ENCODE results near the gene ATF7IP.

ATF7IP gene

GRCh38 chr12:14473707-14474287 lies 108.3 kb downstream of the ATF7IP start:
- no peak for DNase-seq

- no peak for DNase-seq
These were observed 113.5 kb downstream of the ATF7IP start for GRCh38 chr12:14479004-14479403.

DNA sequence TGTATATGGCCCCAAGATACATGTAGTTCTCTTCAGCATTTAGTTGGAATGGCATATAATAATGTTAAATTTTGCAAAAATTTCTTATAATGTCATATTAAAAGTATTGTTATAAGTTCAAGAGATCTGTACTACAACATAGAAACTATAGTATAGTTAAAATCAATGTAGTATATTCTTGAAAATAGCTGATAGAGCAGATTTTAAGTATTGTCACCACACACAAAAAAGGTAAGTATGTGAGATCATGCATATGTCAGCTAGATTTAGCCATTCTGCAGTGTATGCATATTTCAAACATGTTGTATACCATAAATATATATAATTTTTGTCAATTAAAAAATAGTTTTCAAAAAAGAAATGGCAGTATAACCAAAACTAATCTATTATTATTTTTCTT lies 115.7 kb downstream of the ATF7IP start:
- DNase-seq: no peak

DNA sequence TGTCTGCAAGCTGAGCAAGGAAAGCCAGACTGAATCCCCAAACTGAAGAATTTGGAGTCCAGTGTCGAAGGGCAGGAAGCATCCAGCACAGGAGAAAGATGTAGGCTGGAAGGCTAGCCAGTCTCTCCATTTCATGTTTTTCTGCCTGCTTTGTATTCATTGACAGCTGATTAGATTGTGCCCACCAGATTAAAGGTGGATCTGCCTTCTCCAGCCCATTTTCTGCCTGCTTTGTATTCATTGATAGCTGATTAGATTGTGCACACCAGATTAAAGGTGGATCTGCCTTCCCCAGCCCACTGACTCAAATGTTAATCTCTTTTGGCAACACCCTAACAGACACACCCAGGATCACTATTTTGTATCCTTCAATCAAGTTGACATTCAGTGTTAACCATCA lies 116.9 kb downstream of the ATF7IP start:
- no peak for DNase-seq

- no peak for DNase-seq
These were observed 117.4 kb downstream of the ATF7IP start for GRCh38 chr12:14482886-14483285.

GRCh38 chr12:14495326-14495725 lies 129.8 kb downstream of the ATF7IP start:
- no peak for DNase-seq

GRCh38 chr12:14505626-14506596 lies 140.4 kb downstream of the ATF7IP start:
- no peak for DNase-seq

- no peak for DNase-seq
These were observed 145.1 kb downstream of the ATF7IP start for GRCh38 chr12:14510574-14510973.

GRCh38 chr12:14514154-14514842 lies 148.8 kb downstream of the ATF7IP start:
- no peak for DNase-seq

DNA sequence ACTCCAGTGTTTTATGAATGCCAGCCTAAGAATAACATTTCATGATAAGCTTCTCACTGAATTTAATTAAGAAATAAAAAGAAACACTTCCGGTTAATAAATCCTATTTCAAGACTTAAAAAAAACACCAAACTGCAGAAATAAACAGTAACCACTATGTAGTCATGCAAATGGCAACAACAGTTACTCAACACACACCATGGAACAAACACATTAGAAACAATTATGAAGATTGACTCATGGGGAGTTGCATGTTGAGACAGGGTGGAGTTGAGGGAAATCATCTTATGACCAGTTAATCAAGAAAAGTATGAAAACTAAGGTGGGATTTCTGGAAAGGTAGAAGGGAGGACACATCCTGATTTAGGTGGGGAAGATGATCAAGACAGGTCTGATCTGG lies 149.5 kb downstream of the ATF7IP start:
- no peak for DNase-seq

GRCh38 chr12:14521822-14522221 lies 156.3 kb downstream of the ATF7IP start:
- no peak for DNase-seq

DNA sequence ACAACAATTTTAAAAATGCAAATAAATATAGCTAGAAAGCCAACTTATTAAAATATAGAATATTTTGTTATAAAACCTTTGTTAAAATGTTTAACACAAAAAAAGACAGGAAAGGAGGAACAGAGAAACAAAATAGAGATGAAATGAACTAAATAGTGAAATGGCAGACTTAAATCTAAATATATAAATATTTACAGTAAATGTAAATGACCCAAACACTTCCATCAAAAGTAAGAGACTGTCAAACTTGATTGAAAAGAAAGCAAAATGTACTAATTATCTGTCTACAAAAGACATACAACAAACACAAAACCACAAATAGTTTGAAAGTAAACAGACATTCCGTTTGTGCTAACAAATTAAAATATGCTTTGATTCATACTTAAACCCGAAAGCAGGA lies 160.5 kb downstream of the ATF7IP start:
- no peak for DNase-seq

- no peak for DNase-seq
These were observed 166.7 kb downstream of the ATF7IP start for GRCh38 chr12:14532152-14532551.

DNA sequence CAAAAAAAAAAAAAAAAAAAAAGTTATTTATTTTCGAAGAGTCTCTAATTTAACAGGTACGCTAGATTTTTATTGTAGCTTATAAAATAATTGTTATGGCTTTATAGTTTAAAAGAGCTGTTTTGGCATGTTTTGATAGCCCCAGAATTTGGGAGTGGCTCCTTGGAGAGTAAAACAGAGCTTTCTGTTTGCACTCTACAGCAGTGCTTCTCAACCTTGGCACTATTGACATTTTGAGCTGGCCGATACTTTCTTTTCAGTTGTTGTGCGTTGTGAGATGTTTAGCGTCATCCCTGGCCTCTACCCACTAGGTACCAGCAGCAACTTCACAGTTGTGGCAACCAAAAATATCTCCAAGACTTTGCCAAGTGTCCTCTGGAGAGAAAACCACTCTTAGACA lies 171.6 kb downstream of the ATF7IP start:
- no peak for DNase-seq

- no peak for DNase-seq
These were observed 175.4 kb downstream of the ATF7IP start for GRCh38 chr12:14540801-14541462.

GRCh38 chr12:14545144-14546124 lies 180.0 kb downstream of the ATF7IP start:
- no peak for DNase-seq

DNA sequence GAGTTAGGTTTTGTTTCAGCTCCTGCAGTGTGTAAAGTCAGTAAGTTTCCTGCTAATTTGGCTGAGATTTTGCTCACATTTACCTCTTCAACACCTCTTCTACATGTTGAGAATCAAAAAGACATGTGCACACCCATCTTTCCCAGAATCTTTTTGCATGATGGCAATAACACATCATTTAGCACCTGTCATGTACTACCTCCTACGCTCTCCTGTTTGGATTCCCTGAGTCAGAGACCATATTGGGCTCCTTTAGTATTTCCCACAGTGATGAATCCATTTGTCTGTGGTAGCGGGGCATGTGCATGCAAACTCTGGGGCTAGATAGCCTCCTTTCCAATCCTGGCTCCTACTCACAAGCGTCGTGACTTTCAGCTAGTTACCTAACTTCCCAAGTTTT lies 182.1 kb downstream of the ATF7IP start:
- peak in 9 of 56 donors; percentile 4 to 53 (median 20) for DNase-seq

- DNase-seq: no peak
These were observed 183.1 kb downstream of the ATF7IP start for GRCh38 chr12:14548609-14549008.
